ENCODE measurements around the gene RAP1A.

DNA sequence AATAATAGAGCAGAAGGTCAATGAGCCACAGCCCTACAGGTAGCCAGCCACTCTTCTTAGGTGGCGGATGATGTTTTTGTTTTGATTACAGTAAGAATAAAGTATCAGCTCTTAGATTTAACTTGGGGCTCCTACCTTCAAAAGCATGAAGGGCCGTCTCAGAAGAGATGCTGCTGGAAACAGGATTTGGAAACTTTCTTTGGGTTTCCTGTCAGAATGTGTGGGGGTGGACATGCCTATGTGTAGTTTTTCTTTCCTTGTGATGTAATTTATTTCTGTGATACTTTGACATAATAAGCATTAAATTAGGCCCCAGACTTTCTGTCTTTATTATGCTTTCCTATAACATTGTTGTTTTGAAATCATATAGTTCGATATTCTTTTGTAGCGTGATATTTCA lies 1.5 kb downstream of the RAP1A start:
- TF ChIP-seq, protein P1, sequence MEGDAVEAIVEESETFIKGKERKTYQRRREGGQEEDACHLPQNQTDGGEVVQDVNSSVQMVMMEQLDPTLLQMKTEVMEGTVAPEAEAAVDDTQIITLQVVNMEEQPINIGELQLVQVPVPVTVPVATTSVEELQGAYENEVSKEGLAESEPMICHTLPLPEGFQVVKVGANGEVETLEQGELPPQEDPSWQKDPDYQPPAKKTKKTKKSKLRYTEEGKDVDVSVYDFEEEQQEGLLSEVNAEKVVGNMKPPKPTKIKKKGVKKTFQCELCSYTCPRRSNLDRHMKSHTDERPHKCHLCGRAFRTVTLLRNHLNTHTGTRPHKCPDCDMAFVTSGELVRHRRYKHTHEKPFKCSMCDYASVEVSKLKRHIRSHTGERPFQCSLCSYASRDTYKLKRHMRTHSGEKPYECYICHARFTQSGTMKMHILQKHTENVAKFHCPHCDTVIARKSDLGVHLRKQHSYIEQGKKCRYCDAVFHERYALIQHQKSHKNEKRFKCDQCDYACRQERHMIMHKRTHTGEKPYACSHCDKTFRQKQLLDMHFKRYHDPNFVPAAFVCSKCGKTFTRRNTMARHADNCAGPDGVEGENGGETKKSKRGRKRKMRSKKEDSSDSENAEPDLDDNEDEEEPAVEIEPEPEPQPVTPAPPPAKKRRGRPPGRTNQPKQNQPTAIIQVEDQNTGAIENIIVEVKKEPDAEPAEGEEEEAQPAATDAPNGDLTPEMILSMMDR (IDR thresholded peaks at IDR 0.05 in 4 of 5, conservative IDR thresholded peaks at IDR 0.05 in 1 of 5): no peak
- TF ChIP-seq POLR2A (IDR thresholded peaks at IDR 0.05): no peak

All from gastrocnemius medialis (tissue), 4 donors.